ENCODE measurements around the gene SERPINB1.
A peak's percentile ranks its signal among the peaks of the same experiment; 100 is the strongest.
"Not testable (repeated sequence)": the region's sequence is repeated elsewhere in the genome, so short reads cannot be mapped to it uniquely, and the experiment has no call there.

Gene SERPINB1

DNA sequence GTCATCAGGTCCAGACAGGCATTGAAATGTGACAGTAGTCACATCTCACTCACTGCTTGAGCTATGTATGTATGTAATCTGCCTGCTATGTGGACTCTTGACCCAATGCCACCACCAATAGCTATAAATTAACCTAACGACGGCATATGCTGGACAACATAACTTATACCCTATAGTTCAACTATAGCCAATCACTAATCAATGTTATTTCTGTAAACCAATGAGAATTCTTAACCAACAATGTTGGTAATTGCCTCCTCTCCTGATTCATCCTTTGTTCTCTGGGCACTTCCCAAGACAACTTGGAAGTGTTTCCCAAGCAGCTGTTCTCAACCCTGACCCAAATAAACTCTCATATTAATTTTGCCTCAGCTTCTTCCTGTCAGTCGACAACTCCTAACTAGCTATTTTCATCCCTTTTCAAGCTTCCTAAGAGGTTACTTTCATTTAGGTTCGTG lies 24.1 kb upstream of the SERPINB1 start:
- no peak for DNase-seq

- no peak for DNase-seq
These were observed 23.6 kb upstream of the SERPINB1 start for GRCh38 chr6:2865270-2865669.

- no peak for DNase-seq
These were observed 22.2 kb upstream of the SERPINB1 start for GRCh38 chr6:2863901-2864300.

DNA sequence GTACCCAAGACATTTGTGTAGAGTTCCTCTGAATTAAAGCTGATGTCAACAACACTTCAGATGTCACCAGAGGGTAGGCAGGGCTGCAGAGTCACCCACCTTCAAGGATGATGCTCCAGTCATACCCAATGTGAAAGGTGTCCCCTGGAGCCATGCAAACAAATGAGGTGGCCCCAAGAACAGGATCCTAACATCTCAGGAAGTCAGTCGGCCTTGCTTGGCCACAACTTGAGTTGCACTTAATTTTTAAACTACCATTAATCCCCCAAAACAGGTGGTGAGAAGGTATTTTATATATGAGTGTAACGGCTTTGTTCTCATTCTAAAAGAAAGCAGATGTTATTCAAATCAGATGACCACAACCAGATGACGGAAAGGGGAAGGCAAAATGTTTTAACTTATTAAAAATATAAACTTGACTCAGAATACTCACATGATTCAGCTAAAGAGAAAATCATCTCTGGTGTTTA lies 21.1 kb upstream of the SERPINB1 start:
- DNase-seq, result no peak

DNA sequence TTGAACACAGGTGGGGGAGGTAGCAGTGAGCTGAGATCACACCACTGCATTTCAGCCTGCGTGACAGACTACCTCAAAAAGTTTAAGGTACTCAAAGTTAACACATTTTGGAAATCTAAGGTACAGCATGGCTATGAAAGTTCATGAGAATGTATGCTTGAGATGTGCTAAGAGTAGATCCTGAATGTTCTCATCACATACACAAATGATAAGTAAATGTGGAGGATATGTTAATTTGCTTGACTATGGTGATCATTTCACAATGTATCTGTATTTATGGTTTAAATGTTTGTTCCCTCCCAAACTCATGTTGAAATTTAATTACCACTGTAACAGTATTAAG lies 20.1 kb upstream of the SERPINB1 start:
- DNase-seq, result no peak

DNA sequence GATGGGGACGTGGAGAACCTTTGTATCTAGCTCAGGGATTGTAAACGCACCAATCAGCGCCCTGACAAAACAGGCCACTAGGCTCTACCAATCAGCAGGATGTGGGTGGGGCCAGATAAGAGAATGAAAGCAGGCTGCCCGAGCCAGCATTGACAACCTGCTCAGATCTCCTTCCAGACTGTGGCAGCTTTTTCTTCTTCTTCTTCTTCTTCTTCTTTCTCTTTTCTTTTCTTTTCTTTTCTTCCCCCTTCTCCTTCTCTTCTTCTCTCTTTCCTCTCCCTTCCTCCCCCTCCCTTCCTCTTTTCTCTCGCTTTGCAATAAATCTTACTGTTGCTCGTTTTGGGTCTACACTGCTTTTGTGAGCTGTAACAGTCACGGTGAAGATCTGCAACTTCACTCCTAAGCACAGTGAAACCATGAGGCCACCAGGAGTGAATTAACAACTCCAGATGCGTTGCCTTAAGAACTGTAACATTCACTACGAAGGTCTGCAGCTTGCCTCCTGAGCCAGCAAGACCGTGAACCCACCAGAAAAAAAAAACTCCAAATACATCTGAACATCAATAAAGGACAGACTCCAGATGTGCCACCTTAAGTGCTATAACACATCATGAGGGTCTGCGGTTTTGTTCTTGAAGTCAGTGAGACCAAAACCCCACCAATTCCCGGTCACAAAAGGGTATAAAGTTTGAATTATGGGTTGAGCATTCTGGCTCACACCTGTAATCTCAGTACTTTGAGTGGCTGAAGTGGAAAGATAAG lies 19.6 kb upstream of the SERPINB1 start:
- DNase-seq, result peak; percentile 59

DNA sequence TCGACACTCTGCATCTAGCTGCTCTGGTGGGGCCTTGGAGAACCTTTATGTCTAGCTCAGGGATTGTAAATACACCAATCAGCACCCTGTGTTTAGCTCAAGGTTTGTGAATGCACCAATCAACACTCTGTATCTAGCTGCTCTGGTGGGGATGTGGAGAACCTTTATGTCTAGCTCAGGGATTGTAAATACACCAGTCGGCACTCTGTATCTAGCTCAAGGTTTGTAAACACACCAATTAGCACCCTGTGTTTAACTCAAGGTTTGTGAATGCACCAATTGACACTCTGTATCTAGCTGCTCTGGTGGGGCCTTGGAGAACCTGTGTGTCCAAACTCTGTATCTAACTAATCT lies 19.0 kb upstream of the SERPINB1 start:
- not testable (repeated sequence) for DNase-seq

GRCh38 chr6:2859798-2860705 lies 18.4 kb upstream of the SERPINB1 start:
- not testable (repeated sequence) for DNase-seq

GRCh38 chr6:2859185-2859700 lies 17.6 kb upstream of the SERPINB1 start:
- DNase-seq, result no peak

- peak; percentile 78 for DNase-seq
These were observed 16.1 kb upstream of the SERPINB1 start for GRCh38 chr6:2857580-2858337.

DNA sequence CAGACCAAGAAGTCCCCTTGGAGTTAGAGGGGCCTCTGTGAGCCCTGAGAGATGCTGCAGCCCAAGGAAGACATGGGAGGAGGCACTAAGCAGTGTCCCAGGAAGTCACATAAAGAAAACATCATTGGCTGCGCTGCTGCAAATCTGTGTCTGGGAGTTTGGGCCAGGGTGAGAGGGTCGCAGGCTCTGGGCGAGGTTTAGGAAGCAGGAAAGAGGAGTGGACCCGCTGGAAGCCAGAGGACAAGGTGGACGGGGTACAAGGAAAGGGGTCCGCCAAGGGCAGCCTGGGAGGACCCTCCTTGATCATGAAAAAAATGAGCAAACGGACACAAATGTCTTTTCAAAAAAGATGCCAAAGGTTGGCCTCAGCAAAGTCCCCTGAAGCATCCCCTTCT lies 15.5 kb upstream of the SERPINB1 start:
- no peak for DNase-seq

GRCh38 chr6:2855061-2855519 lies 13.4 kb upstream of the SERPINB1 start:
- no peak for DNase-seq

- peak; percentile 72 for DNase-seq
These were observed 12.8 kb upstream of the SERPINB1 start for GRCh38 chr6:2854396-2854982.

GRCh38 chr6:2853769-2854395 lies 12.2 kb upstream of the SERPINB1 start:
- peak; percentile 81 for DNase-seq

- not testable (repeated sequence) for DNase-seq
These were observed 11.7 kb upstream of the SERPINB1 start for GRCh38 chr6:2853378-2853768.

DNA sequence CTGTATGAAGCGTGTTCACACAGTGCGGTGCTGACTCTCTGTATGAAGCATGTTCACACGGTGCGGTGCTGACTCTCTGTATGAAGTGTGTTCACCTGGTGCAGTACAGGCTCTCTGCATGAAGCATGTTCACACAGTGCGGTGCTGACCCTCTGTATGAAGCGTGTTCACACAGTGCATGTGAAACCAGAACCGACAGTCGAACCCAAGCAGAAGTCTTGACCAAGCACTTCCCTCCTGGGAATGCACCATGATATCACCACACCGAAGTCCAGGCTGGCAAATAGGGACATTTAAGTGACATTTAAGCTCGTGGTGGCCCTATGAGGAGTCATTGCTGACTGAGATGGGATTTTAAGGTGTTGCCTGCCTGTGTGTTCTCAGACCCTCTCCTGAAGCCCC lies 11.3 kb upstream of the SERPINB1 start:
- DNase-seq, result peak; percentile 36

GRCh38 chr6:2852514-2852855 lies 10.8 kb upstream of the SERPINB1 start:
- DNase-seq, result no peak

DNA sequence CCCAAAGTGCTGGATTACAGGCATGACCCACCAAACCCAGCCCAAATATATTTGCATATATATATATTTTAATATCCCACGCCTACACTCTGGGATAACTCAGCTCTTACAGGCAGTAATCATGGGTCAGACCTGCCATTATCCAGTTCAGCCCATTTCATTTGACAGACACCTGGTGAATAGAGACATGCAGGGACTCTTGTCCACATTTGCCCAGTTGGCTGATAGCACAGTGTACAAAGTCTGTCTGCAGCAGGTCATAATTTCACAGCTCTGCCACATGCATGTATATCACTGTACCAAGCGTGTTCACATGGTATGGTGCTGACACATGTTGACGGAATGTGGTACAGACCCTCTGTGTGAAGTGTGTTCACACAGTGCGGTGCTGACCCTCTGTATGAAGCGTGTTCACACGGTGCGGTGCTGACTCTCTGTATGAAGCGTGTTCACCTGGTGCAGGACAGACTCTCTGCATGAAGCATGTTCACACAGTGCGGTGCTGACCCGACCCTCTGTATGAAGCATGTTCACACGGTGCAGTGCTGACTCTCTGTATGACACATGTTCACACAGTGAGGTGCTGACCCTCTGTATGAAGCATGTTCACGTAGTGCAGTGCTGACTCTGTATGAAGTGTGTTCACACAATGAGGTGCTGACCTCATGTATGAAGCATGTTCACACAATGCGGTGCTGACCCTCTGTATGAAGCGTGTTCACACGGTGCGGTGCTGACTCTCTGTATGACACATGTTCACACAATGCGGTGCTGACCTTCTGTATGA lies 10.3 kb upstream of the SERPINB1 start:
- DNase-seq, result no peak

- no peak for DNase-seq
These were observed 9.0 kb upstream of the SERPINB1 start for GRCh38 chr6:2850538-2851113.

DNA sequence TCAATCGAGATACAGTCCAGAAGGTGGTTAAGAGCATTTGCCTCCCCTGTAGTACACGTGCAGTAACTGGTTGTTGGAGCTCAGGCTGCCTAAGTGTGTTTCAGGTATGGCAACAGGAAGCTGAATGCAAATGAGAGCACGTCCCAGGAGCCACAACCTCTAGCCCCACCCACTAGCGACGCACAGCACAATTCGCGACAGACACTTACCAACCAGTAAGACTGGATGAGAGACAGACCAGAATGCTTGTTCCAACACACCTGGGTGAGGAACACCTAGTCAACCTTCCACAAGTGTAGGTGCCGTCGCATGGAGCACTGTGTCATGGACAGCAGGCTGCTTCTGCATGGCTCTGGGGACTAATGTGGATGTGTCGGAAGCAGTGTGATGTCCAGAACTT lies 7.2 kb upstream of the SERPINB1 start:
- peak; percentile 81 for DNase-seq

- DNase-seq, result no peak
These were observed 4.2 kb upstream of the SERPINB1 start for GRCh38 chr6:2845880-2846208.
